Dorsolateral prefrontal cortex (tissue), 118 donors: ENCODE measurements around the gene GDPD3. TPM values are rescaled to one million over a fixed set of nuclear protein-coding genes. Genes with fewer than 3 reads are reported as not detected.

Experiments
- total RNA-seq, 120 experiments: library from RNA; stranded (reverse); gene quantifications; one replicate each; pipeline versions ENCODE4 v1.2.3 to v1.2.4, GENCODE V29; 2022

GDPD3 gene
- total RNA-seq, 120 experiments from 2014 or later = 1.6 to 23.5 (median 6.4) TPM

Other genes starting within 250 kb of the GDPD3 start
- 100 to 1,000 TPM in 106 of 120 experiments, 10 to 100 TPM in 14; 57.0 to 207 (median 139) TPM for gene SEZ6L2, start 214.0 kb downstream of the GDPD3 start, total RNA-seq
- gene ASPHD1, start 213.0 kb downstream of the GDPD3 start, total RNA-seq = 100 to 1,000 TPM in 28 of 120 experiments, 10 to 100 TPM in 92; 60.7 to 127 (median 92.5) TPM
- gene KCTD13, start 187.3 kb downstream of the GDPD3 start, total RNA-seq = 10 to 100 TPM; 38.6 to 87.0 (median 61.2) TPM
- 100 to 1,000 TPM in 56 of 120 experiments, 10 to 100 TPM in 64; 63.3 to 177 (median 99.3) TPM for gene TMEM219, start 151.5 kb downstream of the GDPD3 start, total RNA-seq
- gene TAOK2, start 139.7 kb downstream of the GDPD3 start, total RNA-seq = 10 to 100 TPM; 58.7 to 87.3 (median 69.6) TPM
- gene HIRIP3, start 117.9 kb downstream of the GDPD3 start, total RNA-seq = 10 to 100 TPM; 15.7 to 35.8 (median 22.7) TPM
- gene INO80E, start 117.3 kb downstream of the GDPD3 start, total RNA-seq = 10 to 100 TPM; 38.6 to 73.9 (median 52.6) TPM
- gene DOC2A, start 102.5 kb downstream of the GDPD3 start, total RNA-seq = 100 to 1,000 TPM in 46 of 120 experiments, 10 to 100 TPM in 74; 29.5 to 138 (median 93.2) TPM
- gene C16orf92, start 90.3 kb downstream of the GDPD3 start, total RNA-seq = not detected
- gene TLCD3B, start 82.3 kb downstream of the GDPD3 start, total RNA-seq = 10 to 100 TPM; 11.7 to 72.6 (median 42.0) TPM
- 1,000 to 10,000 TPM in 119 of 120 experiments, 100 to 1,000 TPM in 1; 996 to 2,428 (median 1,936) TPM for gene ALDOA, start 47.8 kb downstream of the GDPD3 start, total RNA-seq
- gene PPP4C, start 37.5 kb downstream of the GDPD3 start, total RNA-seq = 10 to 100 TPM; 23.6 to 41.9 (median 31.5) TPM
- gene TBX6, start 21.6 kb downstream of the GDPD3 start, total RNA-seq = 1 to 10 TPM in 113 of 120 experiments, under 1 TPM in 7; 0.38 to 5.7 (median 2.2) TPM
- gene YPEL3, start 17.3 kb downstream of the GDPD3 start, total RNA-seq = 100 to 1,000 TPM; 149 to 346 (median 234) TPM
- gene MAPK3, start 9.7 kb upstream of the GDPD3 start, total RNA-seq = 100 to 1,000 TPM; 144 to 353 (median 233) TPM
- gene CORO1A, start 70.1 kb upstream of the GDPD3 start, total RNA-seq = 100 to 1,000 TPM in 1 of 120 experiments, 10 to 100 TPM in 119; 34.2 to 114 (median 60.7) TPM
- gene BOLA2B, start 80.1 kb upstream of the GDPD3 start, total RNA-seq = 10 to 100 TPM; 29.1 to 89.3 (median 49.3) TPM
- gene SLX1A, start 80.3 kb upstream of the GDPD3 start, total RNA-seq = 10 to 100 TPM; 13.7 to 63.7 (median 29.9) TPM
- 10 to 100 TPM in 118 of 120 experiments, 1 to 10 TPM in 2; 8.6 to 49.6 (median 23.0) TPM for gene SULT1A3, start 85.7 kb upstream of the GDPD3 start, total RNA-seq
- gene NPIPB13, start 134.9 kb upstream of the GDPD3 start, total RNA-seq = 10 to 100 TPM; 10.4 to 74.1 (median 38.0) TPM
- 10 to 100 TPM; 45.0 to 76.5 (median 59.2) TPM for gene CD2BP2, start 241.8 kb upstream of the GDPD3 start, total RNA-seq